GM18508 (cell line): ENCODE data around the gene SPOCK1.

Experiments
- ATAC-seq: cut with Tn5 transposase; IDR thresholded peaks from one replicate; pipeline ENCODE4 v1.9.1; 2021; ENCODE audit warnings: moderate number of reproducible peaks; ENCODE audit not compliant: insufficient read depth, unreplicated experiment

SPOCK1 gene

GRCh38 chr5:137450759-137451158, 48.4 kb downstream of the SPOCK1 start:
- ATAC-seq: no peak

DNA sequence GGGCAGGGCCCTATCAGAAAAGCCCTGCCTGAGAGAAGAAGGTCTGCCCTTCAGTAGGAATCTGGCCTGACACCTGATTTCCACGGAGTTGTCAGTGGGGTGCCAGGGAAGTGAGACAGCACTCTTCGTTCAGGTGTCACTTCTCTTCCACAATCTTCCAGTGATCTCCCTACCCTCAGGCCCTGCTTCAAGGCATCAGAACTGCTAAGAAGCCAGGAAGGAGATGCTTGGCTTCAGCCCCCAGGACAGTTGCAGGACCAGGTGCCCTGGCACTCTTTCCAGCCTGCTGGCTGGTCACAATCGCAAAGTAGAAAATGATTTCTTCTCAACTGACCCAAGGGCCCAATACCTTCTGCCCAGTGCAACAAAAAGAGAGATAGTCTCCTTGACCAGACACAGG, 50.3 kb downstream of the SPOCK1 start:
- ATAC-seq: no peak

GRCh38 chr5:137446615-137447014, 52.5 kb downstream of the SPOCK1 start:
- no peak for ATAC-seq

DNA sequence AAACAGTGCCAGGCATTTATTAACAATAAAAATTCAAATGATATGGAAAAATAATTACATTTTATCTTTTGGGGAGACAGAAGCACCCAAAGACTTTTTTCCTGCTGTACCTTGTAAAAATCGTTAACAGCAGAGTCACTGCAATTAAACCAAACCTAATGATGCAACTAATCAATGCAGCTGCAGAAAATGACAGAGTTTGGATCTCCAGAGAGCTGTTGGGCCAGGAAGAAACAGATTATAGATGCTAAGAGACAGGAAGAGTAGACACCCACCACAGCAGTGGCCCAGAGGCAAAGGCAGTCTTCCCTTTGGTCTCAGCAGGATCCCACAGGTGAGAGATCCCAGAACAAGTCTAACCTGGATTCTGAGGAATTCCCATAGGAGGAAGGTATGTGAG, 53.0 kb downstream of the SPOCK1 start:
- no peak for ATAC-seq

DNA sequence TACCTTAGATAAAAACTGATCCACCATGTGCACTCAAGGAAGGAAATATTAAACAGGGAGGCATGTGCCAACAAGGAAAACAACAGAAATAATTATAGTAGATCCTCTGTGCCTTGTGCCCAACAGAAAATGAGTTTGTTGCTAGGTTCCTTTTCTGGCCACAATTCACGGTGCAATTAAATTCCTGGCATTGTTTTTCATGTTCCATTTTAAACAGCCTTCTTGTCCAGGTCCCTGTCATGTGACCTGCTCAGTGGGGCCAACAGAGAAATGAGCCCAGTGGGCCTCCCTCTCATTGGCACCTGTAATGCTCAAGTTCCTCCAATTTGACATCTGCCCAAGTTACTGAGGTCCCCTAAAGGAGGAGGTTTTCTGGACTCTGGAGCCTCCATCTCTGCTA, 56.5 kb downstream of the SPOCK1 start:
- no peak for ATAC-seq

DNA sequence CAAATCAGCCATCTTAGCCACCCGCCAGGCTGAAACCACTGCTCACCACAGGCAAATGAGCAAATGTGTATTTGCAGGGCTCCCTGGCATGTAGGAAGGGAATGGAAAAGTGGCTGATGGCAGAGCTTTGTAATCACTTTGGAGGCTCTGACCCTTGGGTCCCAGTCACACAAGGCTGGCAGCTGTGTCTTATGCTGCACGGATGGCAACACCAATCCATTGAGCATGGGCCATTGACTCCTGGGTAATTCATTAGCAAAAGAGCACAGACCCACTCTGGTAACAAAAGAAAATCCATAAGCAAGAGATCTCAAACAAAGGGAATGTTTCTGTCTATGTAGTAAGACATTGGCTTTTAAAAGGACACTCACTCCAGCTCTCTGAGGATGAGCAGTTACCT, 57.6 kb downstream of the SPOCK1 start:
- no peak for ATAC-seq

DNA sequence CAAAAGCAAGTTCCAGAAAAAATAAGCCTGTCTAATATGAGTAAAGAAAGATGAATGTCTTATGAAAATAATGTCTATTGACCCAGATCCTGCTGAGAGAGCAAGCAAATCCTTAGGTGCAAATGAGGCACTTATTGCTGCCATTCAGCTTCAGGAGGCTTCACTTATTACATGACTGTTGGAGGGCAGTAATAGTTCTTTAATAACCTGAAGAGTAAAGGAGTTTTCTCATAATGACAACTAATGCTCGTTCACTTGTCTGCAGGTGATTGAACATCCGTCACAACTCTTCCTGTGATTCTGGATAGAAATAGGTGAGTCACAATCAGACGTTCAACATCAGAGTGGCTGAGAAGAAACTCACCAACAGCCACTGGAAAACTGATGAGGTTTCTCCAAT, 58.3 kb downstream of the SPOCK1 start:
- ATAC-seq: no peak

DNA sequence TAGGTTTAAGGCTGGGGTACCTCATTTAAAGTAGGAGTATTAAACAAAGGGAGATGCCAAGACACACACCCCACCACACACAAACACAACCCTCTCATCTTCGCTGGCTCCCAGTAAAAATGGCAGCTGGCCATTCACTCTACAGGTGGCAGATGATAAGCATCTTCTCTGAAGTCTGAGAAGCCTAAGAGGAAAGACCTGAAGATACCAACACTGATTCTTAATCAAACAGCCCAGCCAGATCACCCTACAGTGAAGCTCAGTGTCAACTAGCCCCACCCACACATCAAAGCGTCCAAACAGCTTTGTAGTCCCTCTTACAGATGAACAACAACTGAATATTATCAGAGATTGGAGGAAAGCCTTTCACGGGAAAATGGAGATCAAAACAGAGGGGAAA, 59.5 kb downstream of the SPOCK1 start:
- no peak for ATAC-seq

DNA sequence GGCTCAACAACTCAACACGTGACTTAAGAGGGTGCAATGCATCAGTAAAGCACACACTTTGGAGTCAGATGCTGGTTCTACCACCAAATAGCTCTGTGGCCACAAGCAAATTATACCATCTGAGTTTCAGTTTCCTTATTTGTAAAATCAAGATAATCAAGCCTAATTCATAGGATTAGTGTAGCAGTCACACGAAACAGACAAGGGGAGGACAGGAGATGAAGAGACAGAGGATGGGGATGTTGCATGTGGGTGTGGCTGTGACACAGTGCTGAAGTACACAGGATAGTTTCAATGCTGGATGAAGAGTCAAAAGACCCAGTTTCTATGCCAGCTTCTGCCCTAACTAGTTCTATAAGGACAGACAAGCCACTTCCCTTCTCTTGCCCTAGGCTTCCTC, 60.2 kb downstream of the SPOCK1 start:
- no peak for ATAC-seq

GRCh38 chr5:137437774-137438173, 61.4 kb downstream of the SPOCK1 start:
- no peak for ATAC-seq

- ATAC-seq: no peak
These were observed 65.6 kb downstream of the SPOCK1 start for GRCh38 chr5:137433539-137433938.

DNA sequence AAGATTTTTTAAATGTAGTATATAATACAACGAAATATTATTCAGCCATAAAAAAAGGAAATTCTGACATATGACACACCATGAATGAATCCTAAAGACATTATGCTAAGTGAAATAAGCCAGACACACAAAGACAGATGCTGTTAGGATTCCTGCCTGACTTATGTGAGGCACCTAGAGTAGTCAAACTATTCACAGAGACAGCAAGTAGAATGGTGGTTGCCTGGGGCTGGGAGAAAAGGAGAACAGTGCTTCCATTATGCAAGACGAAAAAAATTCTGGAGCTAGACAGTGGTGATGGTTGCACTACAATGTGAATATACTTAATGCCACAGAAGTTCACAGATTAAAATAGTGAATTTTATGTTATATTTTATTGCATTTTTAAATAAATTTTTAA, 66.8 kb downstream of the SPOCK1 start:
- ATAC-seq: no peak

- no peak for ATAC-seq
These were observed 68.1 kb downstream of the SPOCK1 start for GRCh38 chr5:137431051-137431450.

DNA sequence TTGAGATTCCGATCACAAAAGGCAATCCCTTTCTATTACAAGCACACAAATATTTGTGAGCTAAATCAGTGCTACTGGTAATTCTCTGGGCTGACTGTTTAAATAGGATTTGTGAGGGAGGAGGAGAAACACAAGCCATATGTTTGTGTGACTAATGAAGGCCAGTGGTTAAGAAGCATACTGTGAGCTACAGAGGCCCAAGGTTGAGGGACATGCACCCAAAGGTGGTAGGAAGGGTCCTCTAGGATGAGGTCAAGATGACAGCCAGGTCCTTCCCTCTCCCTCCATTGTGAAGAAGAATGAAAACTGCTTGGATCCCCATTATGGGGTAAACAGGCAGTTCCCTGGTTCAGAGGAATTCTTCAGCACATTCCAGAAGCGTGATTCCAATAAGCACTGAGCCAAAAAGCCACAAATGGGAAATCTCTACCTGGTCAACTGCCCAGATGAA, 83.9 kb downstream of the SPOCK1 start:
- ATAC-seq: no peak

GRCh38 chr5:137414112-137414755, 84.9 kb downstream of the SPOCK1 start:
- no peak for ATAC-seq

DNA sequence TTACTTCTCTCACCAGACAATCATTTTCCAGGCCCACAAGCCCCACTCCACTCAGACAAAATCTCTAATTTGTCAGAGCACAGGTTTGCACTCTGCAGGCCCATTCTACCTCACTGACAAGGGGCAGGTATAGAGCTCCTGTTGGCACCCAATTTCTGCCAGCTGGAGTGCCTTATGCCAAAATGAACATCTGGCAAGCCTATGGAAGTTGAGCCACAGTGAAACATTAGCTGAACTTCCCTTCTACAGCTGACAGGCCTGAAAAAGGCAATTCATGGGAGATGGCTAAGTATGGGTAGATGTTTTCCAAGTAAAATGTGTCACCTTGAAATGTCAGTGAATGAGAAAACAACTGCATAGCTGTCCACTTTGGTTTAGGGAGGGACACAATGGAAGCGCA, 87.0 kb downstream of the SPOCK1 start:
- no peak for ATAC-seq

GRCh38 chr5:137410234-137411010, 88.7 kb downstream of the SPOCK1 start:
- ATAC-seq: no peak

DNA sequence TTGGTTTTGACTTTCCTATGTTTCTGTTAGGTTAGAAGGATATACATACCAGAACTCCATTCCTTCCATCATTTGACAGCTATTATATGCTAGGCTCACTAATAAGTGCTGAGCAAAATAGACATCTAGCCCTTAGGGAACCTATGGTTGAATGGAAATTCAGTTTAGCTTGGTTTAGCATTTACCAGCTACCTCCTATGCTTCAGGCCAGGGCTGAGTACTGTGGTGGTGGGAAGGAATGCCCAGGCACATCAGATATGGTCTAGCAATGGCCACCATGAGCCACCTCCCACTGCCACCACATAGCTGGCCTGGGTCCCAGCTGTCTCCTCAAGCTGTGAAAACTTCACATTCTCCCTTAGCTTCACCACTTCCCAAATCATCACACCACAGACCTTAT, 89.4 kb downstream of the SPOCK1 start:
- no peak for ATAC-seq

GRCh38 chr5:137407090-137407489, 92.0 kb downstream of the SPOCK1 start:
- no peak for ATAC-seq

DNA sequence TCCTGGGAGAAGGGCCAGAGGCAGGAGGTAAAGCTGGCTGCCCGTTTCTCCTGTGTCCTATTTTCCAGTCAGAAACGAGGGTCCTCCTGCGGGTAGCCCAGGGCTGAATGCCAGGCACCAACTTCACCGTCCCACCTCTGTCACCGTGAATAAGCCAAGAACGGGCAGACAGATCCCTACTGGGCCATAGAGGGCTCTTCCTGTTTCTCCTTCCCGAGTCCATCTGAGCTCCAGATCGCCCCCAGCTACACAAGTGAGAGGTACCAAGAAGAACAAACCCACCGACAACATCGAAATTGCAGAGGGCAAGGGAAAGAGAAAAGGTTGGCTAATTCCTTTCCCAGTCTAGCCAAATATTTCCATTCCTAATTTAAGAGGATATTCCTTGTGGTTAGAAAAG, 93.7 kb downstream of the SPOCK1 start:
- no peak for ATAC-seq

DNA sequence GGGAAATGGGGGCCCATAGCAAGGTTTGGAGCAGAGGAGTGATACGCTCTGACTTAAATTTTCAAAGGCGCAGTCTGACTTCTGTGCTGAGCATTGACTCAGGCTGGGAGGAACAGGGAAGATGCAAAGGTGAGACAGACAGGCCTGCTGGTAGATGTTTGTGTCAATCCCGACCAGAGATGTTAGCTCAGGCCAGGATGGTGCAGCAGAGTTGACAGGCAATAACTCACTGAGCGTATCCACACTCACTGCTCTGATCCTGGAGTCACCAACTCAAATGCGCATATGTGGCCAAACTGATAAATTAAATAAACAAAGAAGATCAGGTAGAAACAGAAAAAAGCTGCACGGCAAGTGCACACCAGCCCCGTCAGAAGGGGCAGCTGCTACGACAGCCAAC, 95.3 kb downstream of the SPOCK1 start:
- no peak for ATAC-seq
